NB4 (cell line): ENCODE results near the gene BAMBI.
A peak's percentile ranks its signal among the peaks of the same experiment; 100 is the strongest.

Experiments used
- DNase-seq: peaks from one replicate; pipeline ENCODE4 v3.0.0; 2010; ENCODE audit warnings: low read depth
- H3K4me3 ChIP-seq: one replicate; pipeline ENCODE4 v1.5.1; 2011; ENCODE audit warnings: mild to moderate bottlenecking, low read depth, low read length, moderate library complexity
- MYC ChIP-seq: IDR thresholded peaks from 2 replicates; pipeline ENCODE4 v1.6.1; 2011; ENCODE audit warnings: low read depth, low read length
- POLR2A ChIP-seq: IDR thresholded peaks from 2 replicates; pipeline ENCODE4 v1.6.1; 2011; ENCODE audit warnings: mild to moderate bottlenecking; ENCODE audit not compliant: insufficient read length; ENCODE audit errors: extremely low read depth
- TF ChIP-seq, protein P1 (sequence below): IDR thresholded peaks from 2 replicates; pipeline ENCODE4 v1.6.1; 2011; ENCODE audit warnings: low read depth, low read length
- TF ChIP-seq, protein P2 (sequence below): IDR thresholded peaks from one replicate; pipeline ENCODE4 v1.5.1; 2012; ENCODE audit warnings: low read depth, low read length

The BAMBI gene, protein sequence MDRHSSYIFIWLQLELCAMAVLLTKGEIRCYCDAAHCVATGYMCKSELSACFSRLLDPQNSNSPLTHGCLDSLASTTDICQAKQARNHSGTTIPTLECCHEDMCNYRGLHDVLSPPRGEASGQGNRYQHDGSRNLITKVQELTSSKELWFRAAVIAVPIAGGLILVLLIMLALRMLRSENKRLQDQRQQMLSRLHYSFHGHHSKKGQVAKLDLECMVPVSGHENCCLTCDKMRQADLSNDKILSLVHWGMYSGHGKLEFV

DNA sequence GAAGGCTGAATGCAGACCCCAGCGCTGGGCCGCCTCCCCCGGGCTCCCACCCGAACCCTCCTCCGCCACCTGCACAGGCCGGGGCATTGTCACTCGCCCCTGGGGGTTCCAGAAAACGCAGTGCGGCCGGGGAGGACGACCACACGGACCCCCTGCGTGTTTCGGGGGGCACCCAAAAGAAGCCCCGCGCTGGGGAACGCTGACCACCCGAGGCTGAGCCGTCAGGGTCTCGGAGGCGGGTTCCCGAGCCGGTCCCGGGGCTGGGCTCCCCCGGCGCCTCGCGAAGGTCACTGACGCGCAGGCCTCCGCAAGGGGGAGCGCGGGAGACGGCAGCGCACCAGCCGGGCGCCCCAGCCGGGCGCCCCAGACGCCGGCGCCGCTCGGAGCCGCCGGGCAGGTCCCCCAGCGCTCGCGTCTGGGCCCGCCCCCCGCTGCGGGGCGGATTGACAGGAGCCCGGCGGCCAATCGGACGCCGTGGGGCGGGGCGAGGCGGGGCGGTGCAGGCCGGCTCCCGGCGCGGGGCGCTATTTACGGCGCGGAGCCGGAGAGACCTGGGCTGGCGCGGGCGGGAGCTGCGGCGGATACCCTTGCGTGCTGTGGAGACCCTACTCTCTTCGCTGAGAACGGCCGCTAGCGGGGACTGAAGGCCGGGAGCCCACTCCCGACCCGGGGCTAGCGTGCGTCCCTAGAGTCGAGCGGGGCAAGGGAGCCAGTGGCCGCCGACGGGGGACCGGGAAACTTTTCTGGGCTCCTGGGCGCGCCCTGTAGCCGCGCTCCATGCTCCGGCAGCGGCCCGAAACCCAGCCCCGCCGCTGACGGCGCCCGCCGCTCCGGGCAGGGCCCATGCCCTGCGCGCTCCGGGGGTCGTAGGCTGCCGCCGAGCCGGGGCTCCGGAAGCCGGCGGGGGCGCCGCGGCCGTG is at the start of gene BAMBI:
TSS of gene BAMBI (plus strand) at position 554 of the 920 bp plus-strand sequence. CDS start 377 bp downstream, outside the sequence.
- DNase-seq: peak; percentile 89
- H3K4me3 ChIP-seq: peak within 1 kb of the TSS; percentile 74
- TF ChIP-seq, protein P1, sequence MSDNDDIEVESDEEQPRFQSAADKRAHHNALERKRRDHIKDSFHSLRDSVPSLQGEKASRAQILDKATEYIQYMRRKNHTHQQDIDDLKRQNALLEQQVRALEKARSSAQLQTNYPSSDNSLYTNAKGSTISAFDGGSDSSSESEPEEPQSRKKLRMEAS: no peak
- TF ChIP-seq, protein P2, sequence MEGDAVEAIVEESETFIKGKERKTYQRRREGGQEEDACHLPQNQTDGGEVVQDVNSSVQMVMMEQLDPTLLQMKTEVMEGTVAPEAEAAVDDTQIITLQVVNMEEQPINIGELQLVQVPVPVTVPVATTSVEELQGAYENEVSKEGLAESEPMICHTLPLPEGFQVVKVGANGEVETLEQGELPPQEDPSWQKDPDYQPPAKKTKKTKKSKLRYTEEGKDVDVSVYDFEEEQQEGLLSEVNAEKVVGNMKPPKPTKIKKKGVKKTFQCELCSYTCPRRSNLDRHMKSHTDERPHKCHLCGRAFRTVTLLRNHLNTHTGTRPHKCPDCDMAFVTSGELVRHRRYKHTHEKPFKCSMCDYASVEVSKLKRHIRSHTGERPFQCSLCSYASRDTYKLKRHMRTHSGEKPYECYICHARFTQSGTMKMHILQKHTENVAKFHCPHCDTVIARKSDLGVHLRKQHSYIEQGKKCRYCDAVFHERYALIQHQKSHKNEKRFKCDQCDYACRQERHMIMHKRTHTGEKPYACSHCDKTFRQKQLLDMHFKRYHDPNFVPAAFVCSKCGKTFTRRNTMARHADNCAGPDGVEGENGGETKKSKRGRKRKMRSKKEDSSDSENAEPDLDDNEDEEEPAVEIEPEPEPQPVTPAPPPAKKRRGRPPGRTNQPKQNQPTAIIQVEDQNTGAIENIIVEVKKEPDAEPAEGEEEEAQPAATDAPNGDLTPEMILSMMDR: peak; percentile 13
- TF ChIP-seq POLR2A (peak; percentile 83), MYC (no peak)

DNA sequence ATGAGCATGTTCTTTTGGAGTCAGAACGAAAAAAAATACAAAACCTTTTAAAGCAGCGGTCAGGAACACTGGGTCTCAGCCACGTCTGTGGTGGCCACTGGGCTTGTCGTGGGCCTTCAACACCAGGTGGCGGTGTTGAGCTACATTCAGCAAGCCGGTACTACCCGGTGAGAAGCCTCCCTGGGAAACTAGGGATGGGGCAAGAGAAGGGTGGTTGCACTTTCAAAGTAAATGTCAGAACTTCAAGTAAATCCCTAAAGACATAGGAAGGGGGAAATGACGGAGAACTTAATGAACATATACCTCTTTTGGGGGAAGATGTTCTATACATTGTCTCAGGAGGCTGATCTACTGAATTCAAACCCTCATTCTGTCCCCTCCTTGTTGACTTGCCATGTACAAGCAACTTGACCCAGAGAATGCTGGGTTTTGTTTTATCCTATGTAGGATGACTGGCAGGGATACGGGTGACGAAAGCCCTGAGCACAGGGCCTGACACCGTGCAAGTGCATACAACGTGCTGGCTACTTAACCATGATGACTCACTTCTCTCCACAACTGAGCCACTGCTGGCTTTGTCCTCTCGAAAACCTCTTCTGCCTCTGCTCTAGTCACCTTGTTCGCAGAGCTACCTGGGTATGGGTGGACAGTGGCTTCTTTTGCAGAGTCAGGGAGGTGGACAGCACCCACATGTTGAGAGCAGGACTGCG is 49.0 kb upstream of the BAMBI start:
- TF ChIP-seq, protein P1: no peak
- TF ChIP-seq, protein P2: peak; percentile 67
- DNase-seq: peak; percentile 72
- H3K4me3 ChIP-seq: no peak overlapping the region

DNA sequence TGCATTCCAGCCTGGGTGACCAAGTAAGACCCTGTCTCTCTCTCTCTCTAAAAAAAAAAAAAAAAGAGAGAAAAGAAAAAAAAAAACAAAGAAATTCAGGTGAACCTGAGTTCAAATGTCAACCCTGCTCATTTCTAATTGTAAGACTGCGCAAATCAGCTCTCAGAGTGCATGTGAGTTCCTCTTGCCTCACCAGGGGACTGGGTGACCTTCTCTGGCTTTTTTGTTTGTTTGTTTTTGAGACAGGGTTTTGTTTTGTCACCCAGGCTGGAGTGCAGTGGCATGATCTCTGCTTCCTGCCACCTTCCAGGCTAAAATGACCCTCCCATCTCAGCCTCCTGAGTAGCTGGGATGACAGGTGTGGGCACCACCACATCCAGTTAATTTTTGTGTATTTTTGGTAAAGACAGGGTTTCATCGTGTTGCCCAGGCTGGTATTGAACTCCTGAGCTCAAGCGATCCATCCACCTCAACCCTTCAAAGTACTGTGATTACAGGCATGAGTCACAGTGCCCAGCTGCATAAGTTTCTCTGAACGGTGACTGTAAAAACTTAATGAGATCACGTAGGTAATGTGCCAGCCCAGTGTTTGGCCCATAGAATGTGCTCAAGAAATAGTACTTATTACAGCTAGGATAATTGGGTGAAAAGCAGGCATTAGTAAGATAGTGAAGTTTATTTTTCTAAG is 45.3 kb upstream of the BAMBI start:
- DNase-seq: no peak
- TF ChIP-seq MYC: no peak
- TF ChIP-seq, protein P2: no peak
- TF ChIP-seq POLR2A: no peak
- TF ChIP-seq, protein P1: no peak
- no peak overlapping the region for H3K4me3 ChIP-seq

DNA sequence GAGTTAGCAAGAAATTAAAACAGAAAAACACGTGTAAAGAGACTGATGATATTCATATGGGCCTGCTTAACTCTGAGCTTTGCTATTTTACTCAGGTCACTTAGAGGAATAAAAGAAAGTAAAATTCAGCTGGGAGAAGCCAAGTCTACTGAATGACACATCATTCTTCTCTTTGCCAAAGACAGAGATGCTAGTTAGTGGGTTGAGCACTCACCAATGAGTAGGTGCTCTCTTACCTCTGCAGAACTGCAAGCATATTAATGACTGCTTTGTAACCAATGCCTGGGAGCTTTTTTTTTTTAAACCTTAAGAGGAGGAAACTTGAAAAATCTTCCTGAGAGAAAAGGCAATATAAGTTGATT is 44.8 kb upstream of the BAMBI start:
- TF ChIP-seq POLR2A (no peak), MYC (no peak)
- TF ChIP-seq, protein P1: no peak
- TF ChIP-seq, protein P2: no peak
- no peak for DNase-seq
- H3K4me3 ChIP-seq: no peak overlapping the region

DNA sequence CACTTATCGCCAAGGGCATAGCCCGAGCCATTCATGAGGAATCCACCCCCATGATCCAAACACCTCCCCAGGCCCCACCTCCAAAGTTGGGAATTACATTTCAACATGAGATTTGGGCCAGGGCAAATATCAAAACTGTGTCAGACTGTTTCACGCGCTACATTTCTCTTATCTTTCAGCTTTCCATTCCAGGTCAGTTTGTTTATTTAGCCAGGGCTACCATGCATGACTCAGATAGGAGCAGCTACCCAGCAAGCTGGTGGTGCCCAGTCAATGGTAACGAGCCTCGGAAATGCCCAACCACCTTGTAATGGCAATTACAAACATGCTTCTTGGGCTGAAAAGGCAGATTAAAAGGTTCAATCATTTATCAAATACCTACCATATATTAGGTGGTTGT is 43.6 kb upstream of the BAMBI start:
- H3K4me3 ChIP-seq: no peak overlapping the region
- TF ChIP-seq MYC: no peak
- TF ChIP-seq POLR2A: no peak
- TF ChIP-seq, protein P2: no peak
- TF ChIP-seq, protein P1: no peak
- DNase-seq: no peak
